Esophagus mucosa (tissue), 1 donor: ENCODE measurements around the gene CLK4. TPM values are rescaled to one million over a fixed set of nuclear protein-coding genes. Genes with fewer than 3 reads are reported as not detected.

Source experiments
- ATAC-seq: fragments of 200-7000 bp; cut with Tn5 transposase; one replicate; pipeline ENCODE4 v1.9.1; 2020
- total RNA-seq: library from RNA; stranded (reverse); gene quantifications from one replicate; pipeline ENCODE4 v1.2.4, GENCODE V29; 2023
- donor health status: DM: yes; HTN: yes; CAD: no.

The CLK4 gene
- total RNA-seq, 1 donor from 2014 or later: 10.4 TPM

DNA sequence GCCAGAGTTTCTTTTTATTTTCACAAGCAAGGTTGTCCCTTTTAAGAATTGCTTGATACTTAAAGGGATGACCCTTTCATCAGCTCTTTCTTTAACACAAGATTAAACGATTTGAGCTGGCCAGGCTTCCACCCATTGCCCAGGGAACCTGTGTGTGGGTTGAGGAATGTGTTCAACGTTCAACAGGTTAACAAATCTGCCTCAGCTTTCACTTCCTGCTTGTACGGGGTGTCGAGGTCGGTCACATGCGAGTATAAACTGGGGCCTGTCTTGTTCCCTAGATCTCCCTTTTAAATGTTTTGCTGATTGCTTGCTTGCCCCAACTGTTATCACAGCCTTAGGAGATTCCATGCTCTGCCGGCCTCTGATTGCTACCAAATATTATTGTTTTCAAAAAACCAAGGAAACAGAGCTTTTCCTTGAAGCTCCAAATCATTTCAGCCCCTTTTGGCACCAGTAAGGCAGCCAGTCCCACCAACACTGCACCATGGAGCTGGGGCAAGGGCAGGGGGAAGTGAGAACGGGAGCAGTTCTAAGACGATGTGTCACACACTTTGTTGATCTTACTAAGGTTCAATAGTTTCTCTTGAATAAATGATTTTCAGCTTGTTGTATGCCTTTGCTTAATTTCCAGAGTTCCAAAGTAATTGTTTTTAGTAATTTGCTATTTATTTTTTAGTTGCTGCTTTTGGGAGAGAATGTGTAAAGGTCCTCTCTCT is 10.7 kb upstream of the CLK4 start:
- ATAC-seq: no peak

DNA sequence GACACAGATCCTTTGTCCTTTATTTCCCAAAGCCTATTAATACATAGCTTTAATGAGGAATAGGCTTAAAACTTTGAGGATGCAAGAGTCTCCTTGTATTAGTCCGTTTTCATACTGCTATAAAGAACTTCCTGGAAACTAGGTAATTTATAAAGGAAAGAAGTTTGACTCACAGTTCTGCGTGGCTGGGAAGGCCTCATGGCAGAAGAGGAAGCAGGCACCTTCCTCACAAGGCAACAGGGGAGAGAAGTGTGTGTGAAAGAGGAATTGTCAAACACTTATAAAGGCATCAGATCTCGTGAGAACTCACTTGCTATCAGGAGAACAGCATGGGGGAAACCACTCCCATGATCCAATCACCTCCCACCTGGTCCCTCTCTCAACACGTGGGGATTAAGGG is 5.4 kb upstream of the CLK4 start:
- no peak for ATAC-seq

DNA sequence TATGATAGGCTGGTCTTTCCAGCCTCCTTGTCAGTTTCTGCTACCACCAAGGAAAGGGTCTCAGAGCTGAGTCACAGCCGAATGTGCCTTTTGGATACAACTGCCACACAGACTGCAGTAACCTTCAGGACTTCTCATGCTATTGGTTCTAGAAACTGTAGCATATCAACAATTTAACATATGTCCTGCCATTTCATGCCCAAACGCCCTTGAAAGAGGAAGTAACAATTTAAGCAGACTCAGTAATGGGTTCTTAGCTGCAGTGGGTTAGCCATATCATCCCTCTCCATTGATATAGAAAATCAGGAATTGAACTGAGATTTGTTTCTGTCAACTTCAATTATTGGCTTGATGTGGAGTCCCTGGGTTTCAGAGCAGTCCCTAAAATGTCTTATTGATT is 4.1 kb upstream of the CLK4 start:
- no peak for ATAC-seq

DNA sequence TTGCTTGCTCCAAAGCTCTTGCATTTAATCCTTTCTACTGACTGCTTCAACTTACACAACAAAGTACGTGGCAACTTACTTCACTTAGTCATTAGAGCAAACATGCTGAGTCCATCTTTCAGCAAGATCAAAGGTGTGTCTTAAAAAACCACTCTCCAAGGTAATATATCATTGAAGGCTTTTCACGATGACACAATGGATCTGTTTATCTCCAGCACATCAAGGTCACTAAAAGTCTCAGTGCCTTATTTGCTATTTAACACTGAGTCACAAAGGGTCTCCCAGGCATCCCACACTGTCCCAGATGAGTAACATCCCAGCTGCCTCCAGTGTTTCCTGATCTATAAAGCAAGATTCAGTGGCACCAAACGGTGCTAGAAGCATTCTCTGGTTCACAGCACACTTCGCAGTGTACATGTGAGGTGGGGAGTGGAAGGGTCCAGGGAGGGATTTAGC is 3.7 kb upstream of the CLK4 start:
- peak; percentile 17 for ATAC-seq

DNA sequence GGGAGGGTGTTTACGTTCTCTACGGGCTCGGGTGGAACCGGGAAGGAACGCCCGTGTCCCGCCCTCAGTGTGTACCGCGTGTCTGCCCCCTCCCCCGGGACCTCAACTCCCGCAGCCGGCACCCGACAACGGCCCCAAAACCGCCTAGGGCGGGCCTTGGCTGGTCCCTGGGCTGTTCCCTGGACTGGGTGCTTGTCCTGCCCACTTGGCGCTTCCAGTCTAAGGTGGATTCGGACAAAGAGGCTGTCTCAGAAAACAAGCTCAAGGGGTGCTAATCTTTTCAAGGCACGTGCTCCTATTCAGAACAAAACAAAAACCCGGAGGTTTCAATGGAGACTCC is 379 bp upstream of the CLK4 start:
- no peak for ATAC-seq

DNA sequence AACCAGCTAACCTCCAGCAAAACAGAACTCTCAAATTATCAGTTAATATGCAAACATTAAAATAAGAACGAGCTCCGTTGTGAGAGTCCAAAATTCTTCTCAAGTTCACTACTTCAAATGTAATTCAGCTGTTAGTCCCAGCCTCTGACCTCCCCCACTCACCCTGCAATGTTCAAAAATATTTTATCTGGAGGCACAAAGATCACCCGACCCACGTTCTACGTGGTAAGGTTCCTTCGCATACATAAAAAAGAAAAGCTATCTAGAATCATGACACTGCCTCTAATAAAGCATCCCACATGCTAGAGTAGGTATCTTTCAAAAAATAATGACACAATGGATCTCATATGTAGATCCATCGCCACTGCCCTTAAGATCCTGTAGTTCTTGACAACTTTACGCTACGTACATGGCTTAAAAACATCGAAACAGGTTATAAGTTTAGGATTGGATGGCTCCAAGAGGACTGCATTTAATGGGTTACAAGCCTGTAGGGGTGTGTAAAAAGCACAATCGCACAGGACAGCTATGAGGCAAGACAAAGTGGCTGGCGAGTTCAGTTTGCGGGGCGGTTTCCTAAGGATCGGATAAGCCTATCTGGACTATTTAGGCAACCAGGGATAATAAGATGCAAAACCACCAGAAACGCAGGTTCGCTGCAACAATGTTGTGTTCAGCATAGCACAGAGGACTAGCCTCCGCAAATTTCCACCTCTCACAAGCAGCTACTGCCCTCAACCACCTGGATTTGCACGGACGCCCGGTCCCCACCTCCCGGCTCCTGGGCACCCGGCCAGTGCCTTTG is 969 bp downstream of the CLK4 start:
- ATAC-seq: peak; percentile 27

DNA sequence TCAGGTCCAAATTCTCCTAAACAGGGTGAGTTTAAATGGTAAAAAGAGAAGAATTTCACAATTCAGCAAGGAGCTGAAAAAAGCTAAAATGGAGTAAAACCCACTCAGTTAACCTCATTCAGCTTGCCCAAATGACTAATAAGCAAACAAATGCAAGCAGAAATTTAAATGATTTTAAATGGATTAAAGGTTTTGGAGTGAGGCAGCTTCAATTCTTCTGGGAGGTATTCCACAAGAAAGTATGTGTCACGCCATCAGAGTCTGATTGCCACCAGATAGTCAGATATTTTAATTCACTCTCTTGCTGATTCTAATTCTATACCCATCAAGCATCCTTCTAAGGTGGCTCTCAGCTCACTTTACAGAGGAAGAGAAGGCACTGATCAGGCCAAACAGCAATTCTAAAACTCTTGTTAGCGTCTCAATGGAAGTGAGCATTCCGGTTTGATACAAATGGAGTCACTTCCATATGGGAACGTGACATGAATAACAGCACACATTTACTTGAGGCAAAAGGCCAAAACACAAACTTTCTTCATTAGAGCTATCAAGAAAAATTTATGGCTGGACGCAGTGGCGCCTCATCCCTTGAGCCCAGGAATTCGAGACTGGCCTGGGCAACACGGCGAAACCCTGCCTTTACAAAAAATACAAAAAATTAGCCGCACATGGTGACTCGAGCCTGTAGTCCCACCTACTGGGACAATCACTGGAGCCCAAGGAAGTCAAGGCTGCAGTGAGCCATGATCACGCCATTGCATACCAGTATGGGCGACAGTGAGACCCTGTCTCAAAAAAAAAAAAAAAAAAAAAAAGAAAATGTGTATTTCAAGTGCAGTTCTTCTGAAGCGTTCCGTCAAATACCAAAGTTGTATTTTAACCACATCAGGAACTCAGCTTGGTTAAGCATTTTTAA is 2.0 kb downstream of the CLK4 start:
- no peak for ATAC-seq

DNA sequence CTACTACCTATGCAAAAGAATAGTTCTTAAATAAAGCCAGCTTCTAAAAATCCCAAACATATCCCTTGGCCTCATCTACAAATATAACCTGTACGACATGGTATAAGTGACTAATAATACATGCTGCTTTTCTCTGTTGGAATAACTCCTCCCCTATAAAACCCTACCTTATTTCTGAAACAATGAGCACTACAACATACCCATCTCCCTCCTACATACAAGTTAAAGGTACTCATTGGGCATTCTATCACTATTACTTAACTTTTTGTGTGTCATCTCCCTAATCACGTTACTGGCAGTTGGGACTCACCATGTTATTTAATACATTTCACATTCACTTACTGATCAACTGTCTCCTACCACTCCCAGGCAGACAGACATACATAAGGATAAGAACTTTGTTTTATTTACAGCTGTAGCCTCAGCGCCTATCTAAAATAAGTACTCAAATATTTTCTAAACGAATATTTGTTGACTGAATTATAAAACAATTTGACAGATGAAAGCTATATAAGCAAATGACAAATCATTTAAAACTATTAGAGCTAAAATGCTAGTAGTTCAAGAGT is 4.1 kb downstream of the CLK4 start:
- peak; percentile 58 for ATAC-seq

DNA sequence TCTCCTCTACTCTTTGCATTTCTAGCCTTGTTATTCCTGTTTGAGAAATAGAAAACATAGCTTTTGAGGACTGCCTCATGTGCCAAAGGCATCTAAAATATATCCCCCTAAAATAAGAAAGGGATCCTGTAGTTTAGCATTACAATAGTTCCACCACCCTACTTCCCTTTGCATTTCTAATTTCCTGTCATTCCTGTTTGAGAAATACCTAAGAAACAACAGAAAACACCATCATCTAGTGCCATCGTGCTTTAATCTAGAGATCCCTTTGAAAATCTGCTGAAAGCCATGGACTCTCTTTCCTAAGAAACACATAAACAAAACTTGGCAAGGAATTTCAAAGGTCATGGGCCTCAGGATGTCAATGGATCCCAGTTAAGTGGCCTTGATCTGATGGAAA is 7.5 kb downstream of the CLK4 start:
- no peak for ATAC-seq

DNA sequence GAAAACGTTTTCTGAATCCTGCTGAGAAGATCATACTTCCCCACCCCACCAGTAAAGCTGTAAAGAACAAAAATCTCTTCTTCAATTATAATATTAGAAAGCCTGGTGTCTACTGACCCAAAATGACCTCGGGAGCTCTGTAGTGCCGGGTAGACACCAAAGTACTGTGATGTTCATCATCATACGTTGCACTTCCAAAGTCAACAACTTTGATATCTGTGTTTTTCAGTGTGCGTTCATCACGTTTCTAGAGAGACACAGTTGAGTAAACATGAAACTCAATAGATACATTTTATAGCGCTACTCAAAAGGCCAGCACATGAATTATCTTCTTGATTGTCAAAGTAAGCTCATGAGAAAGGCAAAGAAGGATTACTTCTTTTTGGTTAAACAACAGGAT is 14.6 kb downstream of the CLK4 start:
- ATAC-seq: no peak

DNA sequence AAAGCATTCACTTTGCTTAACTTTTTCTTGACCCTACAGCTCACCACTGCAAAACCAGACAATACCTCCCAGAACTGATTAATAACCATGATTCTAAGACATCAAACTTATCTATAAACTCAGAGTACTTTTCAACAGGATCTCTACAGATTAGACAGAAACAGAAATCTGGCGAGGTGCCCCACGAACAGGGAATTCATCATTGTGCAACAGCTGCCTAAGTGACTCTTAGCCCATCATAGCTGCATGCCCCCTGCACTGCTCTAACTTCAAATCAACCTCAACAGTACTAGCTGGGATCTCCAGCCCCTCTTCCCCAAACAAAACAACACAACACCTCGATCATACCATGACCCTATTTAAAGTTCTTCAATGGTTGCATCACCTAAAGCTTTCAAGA is 20.6 kb downstream of the CLK4 start:
- no peak for ATAC-seq

DNA sequence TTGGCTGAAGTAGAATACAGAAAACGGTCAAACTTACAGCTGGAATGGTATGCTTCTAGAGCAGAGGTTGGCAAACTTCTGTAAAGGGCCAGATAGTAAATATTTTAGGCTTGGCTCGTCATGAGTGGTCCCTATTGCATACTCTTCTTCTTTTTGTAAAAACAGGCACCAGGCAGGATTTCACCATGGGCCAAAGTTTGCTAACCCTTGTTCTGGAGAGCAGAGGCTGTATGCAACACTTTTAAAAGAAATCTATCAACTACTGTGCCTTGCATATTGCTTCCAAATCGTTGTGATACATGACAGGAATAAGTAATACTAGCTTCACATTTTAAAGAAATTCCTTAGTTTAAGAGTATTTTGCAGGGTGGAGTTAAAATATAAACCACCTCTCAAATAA is 21.1 kb downstream of the CLK4 start:
- ATAC-seq: no peak

DNA sequence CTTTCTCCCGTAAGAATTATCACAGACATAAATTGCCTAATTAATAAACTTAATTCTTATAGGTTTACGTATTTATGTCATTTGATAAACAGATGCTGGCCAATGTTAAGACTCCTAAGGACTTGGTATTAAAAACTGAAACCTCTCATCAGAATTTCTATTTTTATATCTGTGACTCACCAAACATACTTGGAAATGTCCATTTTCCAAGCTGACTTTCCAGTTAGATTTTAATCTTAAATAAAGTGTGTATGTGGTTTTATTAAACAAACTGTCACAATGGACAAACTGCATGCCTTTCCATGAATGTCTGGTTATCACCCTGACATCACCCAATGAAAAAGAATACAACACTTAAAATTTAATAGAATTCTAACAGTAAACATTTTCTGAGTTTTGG is 24.1 kb downstream of the CLK4 start:
- no peak for ATAC-seq

DNA sequence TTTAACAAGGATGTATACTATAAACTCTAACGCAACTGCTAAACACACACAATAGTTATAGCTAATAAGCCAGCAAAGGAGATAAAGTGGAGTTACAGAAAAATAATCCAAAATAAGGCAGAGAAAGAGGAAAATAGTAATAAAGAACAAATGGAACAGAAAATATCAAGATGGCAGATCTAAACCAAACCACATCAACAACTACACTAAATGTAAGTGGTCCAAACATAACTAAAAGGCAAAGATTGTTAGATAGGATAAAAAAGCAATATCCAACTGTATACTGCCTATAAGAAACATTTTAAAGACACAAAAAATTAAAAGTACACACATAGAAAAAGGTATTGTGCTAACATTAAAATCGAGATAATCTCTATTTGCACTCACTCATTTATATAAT is 31.1 kb downstream of the CLK4 start:
- no peak for ATAC-seq

DNA sequence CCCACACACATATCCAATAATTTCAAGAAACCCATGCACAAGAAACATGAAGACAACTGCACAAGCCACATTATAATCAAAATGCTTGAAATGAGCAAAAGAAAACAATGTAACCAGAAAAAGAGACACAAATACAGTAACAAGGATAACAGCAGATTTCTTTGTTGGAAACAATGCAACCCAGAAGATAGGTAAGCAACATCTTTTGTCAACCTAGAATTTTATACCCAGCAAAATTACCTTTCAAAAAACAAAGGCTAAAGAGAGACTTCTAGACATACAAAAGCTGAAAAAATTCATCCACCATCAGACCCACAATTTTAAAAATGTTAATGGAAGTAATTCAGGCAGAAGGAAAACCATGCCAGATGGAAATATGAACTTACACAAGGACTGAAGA is 31.7 kb downstream of the CLK4 start:
- ATAC-seq: no peak

DNA sequence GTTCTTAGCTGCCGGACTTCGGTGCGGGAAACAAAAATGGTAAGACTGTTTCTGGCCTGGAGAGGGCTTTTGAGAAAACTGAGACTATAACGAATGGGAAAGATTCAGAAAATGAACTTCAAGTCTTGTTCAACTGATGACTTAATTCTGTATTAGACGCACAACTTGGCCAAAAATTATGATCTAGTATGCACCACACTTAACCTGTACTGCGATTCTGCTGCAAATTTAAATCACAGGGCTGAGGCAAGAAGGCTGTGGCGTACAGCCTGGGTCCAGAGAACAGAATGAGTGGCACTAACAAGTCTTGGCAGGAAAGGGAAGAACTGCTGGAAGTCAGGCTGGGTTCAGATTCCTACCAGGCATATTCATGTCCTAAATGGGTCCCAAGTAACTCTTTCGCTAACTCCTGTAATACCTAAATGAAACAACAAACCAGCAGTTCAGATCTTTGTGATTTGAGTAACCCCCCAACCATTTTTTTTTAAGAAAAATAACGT is 35.9 kb downstream of the CLK4 start:
- peak; percentile 48 for ATAC-seq

DNA sequence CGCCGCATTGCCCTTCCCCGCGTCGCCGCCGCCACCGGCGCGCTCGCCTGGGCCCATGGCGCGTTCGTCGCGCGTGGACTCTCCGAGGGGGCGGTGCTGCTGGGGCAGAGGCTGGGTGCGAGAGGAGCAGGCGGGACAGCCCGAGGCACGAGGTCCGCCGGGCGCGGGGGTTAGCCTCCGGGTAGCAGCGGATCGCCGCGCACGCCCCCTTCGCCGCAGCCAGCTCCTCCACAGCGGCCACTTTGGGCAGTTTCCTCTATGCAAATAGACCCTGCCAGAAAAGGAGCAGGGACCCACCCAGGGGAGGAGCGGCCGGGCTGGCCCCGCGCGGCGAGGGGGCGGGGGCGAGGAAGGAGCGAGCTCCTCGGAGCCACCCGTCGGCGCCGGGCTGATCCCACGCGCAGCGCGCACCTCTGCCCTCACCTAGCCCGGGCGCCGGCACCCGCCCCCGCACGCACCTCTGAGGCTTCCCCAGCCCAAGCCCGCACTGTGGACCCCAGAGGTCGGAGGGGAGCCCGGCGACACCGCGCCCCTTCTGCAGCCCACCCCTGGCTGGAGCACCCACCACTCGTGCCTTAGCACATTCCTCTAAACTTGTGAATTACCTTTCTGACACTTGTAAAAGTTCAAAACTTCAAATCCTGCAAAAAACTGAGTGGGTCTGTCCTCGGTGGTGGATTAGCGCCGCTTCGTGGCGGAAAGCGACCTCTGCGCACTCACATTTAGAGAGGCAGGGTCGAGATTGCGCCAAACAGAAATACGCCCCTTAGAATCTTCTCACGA is 36.5 kb downstream of the CLK4 start, which contains the start of gene COL23A1:
COL23A1 (minus strand) TSS at position 253 of the 783 bp plus-strand sequence.
- ATAC-seq: peak; percentile 56

DNA sequence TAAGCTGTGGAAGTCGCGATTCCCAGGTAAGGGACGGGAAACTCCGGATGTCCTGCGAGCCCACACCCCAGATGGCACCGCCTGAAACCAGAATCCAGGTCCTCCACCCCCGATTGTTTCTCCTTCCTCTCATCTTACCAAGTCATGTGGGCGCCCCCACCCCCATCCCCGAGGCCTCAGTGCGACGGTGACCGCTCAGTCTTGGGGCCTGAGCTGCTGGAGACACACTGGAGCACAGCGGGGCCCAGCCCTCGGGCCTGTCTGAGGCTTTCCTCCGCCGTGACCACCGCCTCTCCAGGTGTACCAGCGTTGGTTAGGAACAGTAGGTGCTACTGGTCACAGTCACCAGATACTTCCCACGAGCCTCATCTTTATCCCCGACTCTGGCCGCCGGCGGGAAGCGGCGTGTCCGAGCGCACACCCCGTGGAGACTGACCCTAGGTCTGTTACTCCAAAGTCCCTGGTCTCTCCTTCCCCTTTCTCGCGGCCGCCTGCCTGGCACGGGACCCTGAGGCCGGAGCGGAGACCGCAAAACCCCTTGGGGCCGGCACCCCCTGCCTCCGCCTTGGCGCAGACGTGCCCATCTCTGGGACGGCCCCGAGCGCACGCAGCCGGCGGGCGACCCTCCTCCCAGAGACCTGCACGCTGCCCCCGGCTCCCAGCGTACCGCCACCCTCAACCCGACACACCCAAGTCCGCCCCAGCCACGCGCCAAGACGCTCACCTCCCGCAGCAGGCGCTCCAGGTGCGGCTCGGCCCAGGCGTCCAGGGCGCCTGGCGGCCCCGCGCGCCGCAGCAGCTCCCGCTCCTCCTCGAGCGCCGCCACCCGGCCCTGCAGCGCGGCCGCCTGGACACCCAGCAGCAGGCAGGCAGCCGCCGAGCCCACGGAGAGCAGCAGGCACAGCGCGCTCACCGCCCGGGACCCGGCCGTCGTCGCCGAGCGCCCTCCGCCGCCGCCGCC is 37.4 kb downstream of the CLK4 start:
- peak; percentile 18 for ATAC-seq

DNA sequence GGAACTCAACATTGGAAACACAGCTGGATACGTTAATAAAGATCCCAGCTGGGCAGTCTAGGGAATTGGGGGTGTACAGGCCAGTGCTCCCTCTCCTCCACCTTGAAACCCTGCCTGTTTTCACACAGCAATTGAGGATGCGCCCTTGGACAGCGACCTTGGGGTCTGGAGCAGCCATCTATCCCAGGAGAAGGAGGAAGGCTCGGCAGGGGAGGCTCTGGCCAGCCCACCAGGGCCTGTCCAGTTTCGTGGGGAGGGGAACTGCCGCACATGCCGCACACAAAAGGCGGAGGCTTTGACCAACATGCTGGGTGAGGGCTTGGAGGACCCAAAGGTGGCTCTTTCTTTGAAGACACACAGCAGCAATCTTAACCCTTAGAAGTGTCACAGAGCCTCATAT is 38.1 kb downstream of the CLK4 start:
- ATAC-seq: no peak
